ENCODE data around the gene BMPR1A.
"Not testable (repeated sequence)": the region's sequence is repeated elsewhere in the genome, so short reads cannot be mapped to it uniquely, and the experiment has no call there.

BMPR1A gene

GRCh38 chr10:86732771-86733170 is 23.6 kb upstream of the BMPR1A start:
- no peak for DNase-seq

GRCh38 chr10:86733260-86733671 is 23.2 kb upstream of the BMPR1A start:
- no peak for DNase-seq

GRCh38 chr10:86734207-86734988 is 22.0 kb upstream of the BMPR1A start:
- no peak for DNase-seq

GRCh38 chr10:86735278-86735677 is 21.1 kb upstream of the BMPR1A start:
- DNase-seq = not testable (repeated sequence)

- DNase-seq = no peak
These were observed 14.2 kb upstream of the BMPR1A start for GRCh38 chr10:86742230-86742629.

GRCh38 chr10:86744067-86744725 is 12.2 kb upstream of the BMPR1A start:
- no peak for DNase-seq

- no peak for DNase-seq
These were observed 8.4 kb upstream of the BMPR1A start for GRCh38 chr10:86747796-86748581.

- no peak for DNase-seq
These were observed 6.6 kb upstream of the BMPR1A start for GRCh38 chr10:86749854-86750253.

GRCh38 chr10:86751477-86751876 is 4.9 kb upstream of the BMPR1A start:
- DNase-seq = no peak

GRCh38 chr10:86752311-86752710 is 4.1 kb upstream of the BMPR1A start:
- no peak for DNase-seq

GRCh38 chr10:86753051-86753450 is 3.4 kb upstream of the BMPR1A start:
- no peak for DNase-seq

- DNase-seq = no peak
These were observed 2.6 kb upstream of the BMPR1A start for GRCh38 chr10:86753638-86754434.

- DNase-seq = no peak
These were observed 1.0 kb upstream of the BMPR1A start for GRCh38 chr10:86755454-86755739.

GRCh38 chr10:86755740-86756510 is 494 bp upstream of the BMPR1A start:
- DNase-seq = peak; percentile 68 to 81 (median 74)

GRCh38 chr10:86757113-86757972 is 924 bp downstream of the BMPR1A start:
- peak in 3 of 6 experiments; percentile 4 to 24 (median 8) for DNase-seq

GRCh38 chr10:86758189-86759072 is 2.0 kb downstream of the BMPR1A start:
- DNase-seq = no peak

GRCh38 chr10:86759073-86759672 is 2.8 kb downstream of the BMPR1A start:
- DNase-seq = no peak

GRCh38 chr10:86763404-86763803 is 7.0 kb downstream of the BMPR1A start:
- no peak for DNase-seq

- no peak for DNase-seq
These were observed 9.1 kb downstream of the BMPR1A start for GRCh38 chr10:86765548-86765947.

Measured in stimulated activated naive CD4-positive, alpha-beta T cell (primary cell).